MCF 10A (cell line): ENCODE data around the gene ACP2. TPM values are rescaled to one million over a fixed set of nuclear protein-coding genes. Genes with fewer than 3 reads are reported as not detected.

Experiments used
- BruUV-seq: library from RNA; stranded (reverse); fragments of 400-500 nt; replicated peaks from 2 replicates; lab custom pipeline; 2021; lab: Mats Ljungman, UMichigan
- CTCF ChIA-PET: fragments of 300-600 bp; sonication (Branson Sonifier 250); formaldehyde crosslinking; extraction: SDS; loops from one replicate; lab custom pipeline; 2021; ENCODE audit warnings: antibody characterized with exemption, inconsistent platforms; lab: Yijun Ruan, JAX
- POLR2A ChIA-PET: fragments of 300-600, 350-650 bp; sonication (Branson Sonifier 250); formaldehyde crosslinking; extraction: SDS; loops from one replicate; lab custom pipeline; 2020; ENCODE audit warnings: antibody characterized with exemption, inconsistent platforms; lab: Yijun Ruan, JAX
- DNase-seq: peaks from one replicate; pipeline ENCODE4 v3.0.0-alpha.2; 2018; ENCODE audit not compliant: unreplicated experiment
- H3K27ac Mint-ChIP-seq: one replicate; pipeline ENCODE4 v1.8.0; 2022; ENCODE audit warnings: mild to moderate bottlenecking, low read depth, mixed read lengths; ENCODE audit not compliant: unreplicated experiment
- H3K27me3 Mint-ChIP-seq: one replicate; pipeline ENCODE4 v1.8.0; 2022; ENCODE audit warnings: mixed read lengths; ENCODE audit not compliant: insufficient read depth, unreplicated experiment
- H3K36me3 Mint-ChIP-seq: one replicate; pipeline ENCODE4 v1.8.0; 2022; ENCODE audit warnings: mild to moderate bottlenecking, moderate library complexity, mixed read lengths; ENCODE audit not compliant: insufficient read depth, unreplicated experiment
- H3K4me1 Mint-ChIP-seq: one replicate; pipeline ENCODE4 v1.8.0; 2022; ENCODE audit warnings: mixed read lengths; ENCODE audit not compliant: insufficient read depth, unreplicated experiment
- H3K4me3 Mint-ChIP-seq: one replicate; pipeline ENCODE4 v1.8.0; 2022; ENCODE audit warnings: mild to moderate bottlenecking, moderate library complexity, mixed read lengths; ENCODE audit not compliant: unreplicated experiment
- H3K9me3 Mint-ChIP-seq: one replicate; pipeline ENCODE4 v1.8.0; 2022; ENCODE audit warnings: mixed read lengths; ENCODE audit not compliant: unreplicated experiment
- CTCF ChIP-seq: fragments of 200-600 bp; IDR thresholded peaks from one replicate; pipeline ENCODE4 v1.8.0; 2022; ENCODE audit warnings: antibody characterized with exemption, mild to moderate bottlenecking; ENCODE audit not compliant: unreplicated experiment
- intact Hi-C: fragments of 100-400 bp; cut with micrococcal nuclease; formaldehyde crosslinking; loops from 2 replicates; pipeline ENCODE4 v1.14.1; 2022
- total RNA-seq: library from RNA; stranded (reverse); gene quantifications from 2 replicates; pipeline ENCODE4 v1.2.3, GENCODE V29; 2022

The ACP2 gene
- total RNA-seq, 1 experiment from 2014 or later: 18.7 TPM

DNA sequence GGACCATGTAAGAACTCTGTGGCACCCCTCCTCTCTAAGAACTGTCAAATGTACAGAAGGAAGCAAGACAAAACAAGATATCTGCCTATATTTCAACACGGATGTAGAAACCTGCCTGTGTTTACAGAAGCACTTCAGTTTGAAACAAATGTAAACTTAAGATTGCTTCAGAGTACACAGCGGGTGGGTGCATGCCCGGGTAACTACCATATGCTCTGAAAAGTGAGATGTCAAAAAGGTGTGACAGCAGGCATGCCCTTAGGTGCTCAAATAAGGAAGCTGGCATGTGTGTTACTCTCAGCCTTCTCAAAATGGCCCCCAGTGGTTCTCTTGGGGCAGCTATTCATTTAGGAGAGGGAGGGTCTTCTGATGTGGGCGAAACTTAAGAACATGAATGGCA, 5.2 kb downstream of the ACP2 start:
- no peaks in the 10 kb centered on the region for H3K27me3 Mint-ChIP-seq
- DNase-seq: no peak
- H3K36me3 Mint-ChIP-seq: peaks cover 66% of the 10 kb centered on the region
- H3K4me1 Mint-ChIP-seq: peaks cover 14% of the 10 kb centered on the region
- no peaks in the 10 kb centered on the region for H3K9me3 Mint-ChIP-seq
- H3K27ac Mint-ChIP-seq: peak overlapping the region; percentile 9
- CTCF ChIA-PET: interaction anchor here (0.7 kb wide), 1 partner anchor 65 kb away, joined by 3 read pairs; no protein-coding TSS in a partner anchor
- intact Hi-C loops: no loop called here
- POLR2A ChIA-PET: interaction anchor here (1.0 to 5.2 kb wide), 5 partner anchors 11 to 161 kb away, joined by 3 to 25 read pairs (median 4); partner anchors contain the start of gene DDB2
- H3K4me3 Mint-ChIP-seq: no peak overlapping the region
- no peak for TF ChIP-seq CTCF
- BruUV-seq: no TSS peak

GRCh38 chr11:47242596-47243192, 5.9 kb downstream of the ACP2 start:
- Mint-ChIP-seq H3K4me3 (no peak overlapping the region), H3K27me3 (no peaks in the 10 kb centered on the region), H3K27ac (peak overlapping the region; percentile 2), H3K9me3 (no peaks in the 10 kb centered on the region), H3K36me3 (peaks cover 73% of the 10 kb centered on the region), H3K4me1 (peaks cover 9% of the 10 kb centered on the region)
- ChIA-PET CTCF (interaction anchor here (0.7 to 1.2 kb wide), 2 partner anchors 16 to 65 kb away, joined by 3 to 6 read pairs; no protein-coding TSS in a partner anchor), POLR2A (interaction anchor here (0.6 to 5.2 kb wide), 11 partner anchors 10 to 162 kb away, joined by 3 to 25 read pairs (median 5); partner anchors contain the start of genes DDB2 and PACSIN3)
- intact Hi-C loops: no loop called here
- TF ChIP-seq CTCF: no peak
- no peak for DNase-seq
- no TSS peak for BruUV-seq

DNA sequence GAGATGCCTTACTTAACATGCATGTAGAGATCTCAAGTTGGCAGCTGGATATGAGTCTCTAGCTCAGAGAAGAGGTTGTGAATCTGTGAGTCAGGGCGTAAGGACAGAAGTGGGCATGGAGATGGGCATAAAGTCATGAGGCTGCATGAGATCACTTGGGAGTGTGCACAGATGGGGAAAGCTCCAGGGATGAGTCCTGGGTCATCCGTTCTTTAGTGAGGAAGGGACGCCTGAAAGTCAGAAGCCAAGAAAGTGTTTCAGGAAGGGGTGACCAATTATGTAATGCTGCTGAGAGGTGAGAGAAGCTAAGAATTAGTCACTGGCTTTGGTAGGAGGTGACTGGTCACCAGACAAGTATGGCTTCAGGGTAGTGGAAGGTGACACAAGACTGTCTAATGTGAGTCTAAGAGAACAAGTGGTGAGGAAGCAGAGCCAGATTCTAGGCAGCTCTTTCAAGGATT, 6.7 kb downstream of the ACP2 start:
- no TSS peak for BruUV-seq
- H3K4me1 Mint-ChIP-seq: peaks cover 13% of the 10 kb centered on the region
- DNase-seq: peak; percentile 18
- peaks cover 82% of the 10 kb centered on the region for H3K36me3 Mint-ChIP-seq
- no peak for TF ChIP-seq CTCF
- CTCF ChIA-PET: interaction anchor here (1.0 to 1.3 kb wide), 3 partner anchors 17 to 64 kb away, joined by 3 to 6 read pairs (median 5); no protein-coding TSS in a partner anchor
- H3K9me3 Mint-ChIP-seq: no peaks in the 10 kb centered on the region
- peak overlapping the region; percentile 2 for H3K27ac Mint-ChIP-seq
- H3K27me3 Mint-ChIP-seq: no peaks in the 10 kb centered on the region
- intact Hi-C loops: no loop called here
- no peak overlapping the region for H3K4me3 Mint-ChIP-seq
- POLR2A ChIA-PET: interaction anchor here (0.6 to 5.2 kb wide), 15 partner anchors 9 to 176 kb away, joined by 3 to 25 read pairs (median 5); partner anchors contain the start of genes DDB2 and PACSIN3

GRCh38 chr11:47239852-47240251, 8.8 kb downstream of the ACP2 start:
- no peak for TF ChIP-seq CTCF
- H3K27me3 Mint-ChIP-seq: no peaks in the 10 kb centered on the region
- no peaks in the 10 kb centered on the region for H3K9me3 Mint-ChIP-seq
- BruUV-seq: no TSS peak
- no peak overlapping the region for H3K27ac Mint-ChIP-seq
- intact Hi-C loops: no loop called here
- no peak for DNase-seq
- no peak overlapping the region for H3K4me3 Mint-ChIP-seq
- H3K36me3 Mint-ChIP-seq: peaks cover 89% of the 10 kb centered on the region
- H3K4me1 Mint-ChIP-seq: peaks cover 20% of the 10 kb centered on the region
- POLR2A ChIA-PET: interaction anchor here (1.0 to 2.4 kb wide), 3 partner anchors 9 to 50 kb away, joined by 3 to 13 read pairs (median 5); partner anchors contain the start of gene ACP2
- CTCF ChIA-PET: interaction anchor here (0.8 to 1.3 kb wide), 3 partner anchors 8 to 28 kb away, joined by 3 to 4 read pairs (median 3); no protein-coding TSS in a partner anchor
